GM18519 (cell line): ENCODE results near the gene KMT2B.
A peak's percentile ranks its signal among the peaks of the same experiment; 100 is the strongest.

Experiments
- ATAC-seq: cut with Tn5 transposase; IDR thresholded peaks from one replicate; pipeline ENCODE4 v1.9.1; 2021; ENCODE audit warnings: mild to moderate bottlenecking, moderate library complexity; ENCODE audit not compliant: unreplicated experiment, low FRiP score

Gene KMT2B

DNA sequence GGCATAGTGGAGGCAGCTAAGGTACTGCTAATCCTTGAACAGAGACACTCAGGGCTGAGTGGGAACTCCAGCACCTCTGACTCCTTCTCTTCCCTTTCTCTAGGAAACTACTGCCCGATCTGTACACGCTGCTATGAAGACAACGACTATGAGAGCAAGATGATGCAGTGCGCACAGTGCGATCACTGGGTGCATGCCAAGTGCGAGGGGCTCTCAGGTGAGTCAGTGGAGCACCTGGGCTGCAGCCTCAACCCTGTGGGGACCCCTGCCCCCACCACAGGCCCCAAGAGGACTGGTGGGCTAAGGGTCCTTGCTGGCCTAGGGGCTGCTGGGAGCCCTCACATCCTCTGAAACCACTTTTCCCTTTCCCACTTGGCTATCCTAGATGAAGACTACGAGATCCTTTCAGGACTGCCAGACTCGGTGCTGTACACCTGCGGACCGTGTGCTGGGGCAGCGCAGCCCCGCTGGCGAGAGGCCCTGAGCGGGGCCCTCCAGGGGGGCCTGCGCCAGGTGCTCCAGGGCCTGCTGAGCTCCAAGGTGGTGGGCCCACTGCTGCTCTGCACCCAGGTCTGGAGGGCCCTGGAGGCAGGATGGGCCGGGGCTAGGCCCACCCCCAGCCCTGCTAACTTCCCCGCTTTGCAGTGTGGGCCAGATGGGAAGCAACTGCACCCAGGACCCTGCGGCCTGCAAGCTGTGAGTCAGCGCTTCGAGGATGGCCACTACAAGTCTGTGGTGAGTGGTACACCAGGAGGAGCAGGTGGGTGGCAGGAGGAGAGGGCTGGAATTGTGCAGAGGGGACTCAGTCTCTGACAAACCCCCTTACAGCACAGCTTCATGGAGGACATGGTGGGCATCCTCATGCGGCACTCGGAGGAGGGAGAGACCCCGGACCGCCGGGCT lies 9.5 kb downstream of the KMT2B start:
- ATAC-seq: no peak

GRCh38 chr19:35727956-35728706 lies 10.3 kb downstream of the KMT2B start:
- no peak for ATAC-seq

- ATAC-seq: no peak
These were observed 11.2 kb downstream of the KMT2B start for GRCh38 chr19:35729021-35729420.

- no peak for ATAC-seq
These were observed 12.0 kb downstream of the KMT2B start for GRCh38 chr19:35729763-35730162.

- ATAC-seq: no peak
These were observed 12.5 kb downstream of the KMT2B start for GRCh38 chr19:35730326-35730725.

DNA sequence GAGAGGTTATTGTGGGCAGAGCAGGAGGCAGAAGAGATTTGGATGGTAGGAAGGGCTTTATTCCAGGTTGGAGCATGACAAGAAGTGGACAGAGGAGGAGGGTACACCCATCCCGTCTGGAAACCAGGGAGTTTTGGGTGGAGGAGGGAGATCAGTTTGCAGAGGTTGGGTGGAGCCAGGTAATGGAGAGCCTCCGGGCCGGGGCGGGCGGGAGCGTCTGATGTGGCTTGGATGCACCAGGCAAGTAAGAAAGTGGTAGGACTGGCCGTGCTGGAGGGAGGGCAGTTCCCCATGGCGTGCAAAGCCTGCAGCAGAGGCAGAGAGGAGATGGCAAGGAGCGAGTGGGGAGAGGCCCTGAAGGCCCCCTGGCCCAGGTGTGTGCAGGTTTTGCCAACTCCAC lies 13.6 kb downstream of the KMT2B start:
- no peak for ATAC-seq

GRCh38 chr19:35731779-35732405 lies 14.1 kb downstream of the KMT2B start:
- ATAC-seq: no peak

DNA sequence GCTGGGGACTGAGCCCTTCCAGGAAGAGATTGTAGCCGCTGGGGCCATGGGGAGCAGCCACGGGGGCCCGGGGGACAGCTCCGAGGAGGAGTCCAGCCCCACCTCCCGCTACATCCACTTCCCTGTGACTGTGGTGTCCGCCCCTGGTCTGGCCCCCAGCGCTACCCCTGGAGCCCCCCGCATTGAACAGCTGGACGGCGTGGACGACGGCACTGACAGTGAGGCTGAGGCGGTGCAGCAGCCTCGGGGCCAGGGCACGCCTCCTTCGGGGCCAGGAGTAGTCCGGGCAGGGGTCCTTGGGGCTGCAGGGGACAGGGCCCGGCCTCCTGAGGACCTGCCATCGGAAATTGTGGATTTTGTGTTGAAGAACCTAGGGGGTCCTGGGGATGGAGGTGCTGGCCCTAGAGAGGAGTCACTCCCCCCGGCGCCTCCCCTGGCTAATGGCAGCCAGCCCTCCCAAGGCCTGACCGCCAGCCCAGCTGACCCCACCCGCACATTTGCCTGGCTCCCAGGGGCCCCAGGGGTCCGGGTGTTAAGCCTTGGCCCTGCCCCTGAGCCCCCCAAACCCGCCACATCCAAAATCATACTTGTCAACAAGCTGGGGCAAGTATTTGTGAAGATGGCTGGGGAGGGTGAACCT lies 14.9 kb downstream of the KMT2B start:
- ATAC-seq: no peak

DNA sequence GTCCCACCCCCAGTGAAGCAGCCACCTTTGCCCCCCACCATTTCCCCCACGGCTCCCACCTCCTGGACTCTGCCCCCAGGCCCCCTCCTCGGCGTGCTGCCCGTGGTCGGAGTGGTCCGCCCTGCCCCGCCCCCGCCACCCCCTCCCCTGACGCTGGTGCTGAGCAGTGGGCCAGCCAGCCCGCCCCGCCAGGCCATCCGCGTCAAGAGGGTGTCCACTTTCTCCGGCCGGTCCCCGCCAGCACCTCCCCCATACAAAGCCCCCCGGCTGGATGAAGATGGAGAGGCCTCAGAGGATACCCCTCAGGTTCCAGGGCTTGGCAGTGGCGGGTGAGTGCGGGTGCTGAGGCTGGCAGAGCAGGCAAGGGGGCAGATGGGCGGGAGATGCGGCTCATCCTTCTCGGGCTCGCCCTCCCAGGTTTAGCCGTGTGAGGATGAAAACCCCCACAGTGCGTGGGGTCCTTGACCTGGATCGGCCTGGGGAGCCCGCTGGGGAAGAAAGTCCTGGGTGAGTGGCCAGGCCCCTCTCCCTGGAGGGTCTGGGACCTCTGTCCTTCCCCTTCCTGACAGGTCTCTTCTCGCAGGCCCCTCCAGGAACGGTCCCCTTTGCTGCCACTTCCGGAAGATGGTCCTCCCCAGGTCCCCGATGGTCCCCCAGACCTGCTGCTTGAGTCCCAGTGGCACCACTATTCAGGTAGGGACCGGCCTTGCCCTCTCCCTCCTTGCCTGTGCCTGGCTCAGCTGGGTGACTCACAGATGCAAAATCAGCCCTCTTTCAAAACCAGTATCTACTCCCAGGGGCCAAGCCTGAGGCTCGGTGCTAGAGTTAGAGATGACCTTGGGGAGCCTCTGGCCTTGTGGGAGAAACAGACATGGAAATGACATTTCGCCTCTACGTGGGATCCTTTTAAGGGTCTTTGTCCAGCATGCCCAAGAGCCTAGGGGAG lies 15.7 kb downstream of the KMT2B start:
- no peak for ATAC-seq

GRCh38 chr19:35734273-35734672 lies 16.5 kb downstream of the KMT2B start:
- ATAC-seq: no peak

DNA sequence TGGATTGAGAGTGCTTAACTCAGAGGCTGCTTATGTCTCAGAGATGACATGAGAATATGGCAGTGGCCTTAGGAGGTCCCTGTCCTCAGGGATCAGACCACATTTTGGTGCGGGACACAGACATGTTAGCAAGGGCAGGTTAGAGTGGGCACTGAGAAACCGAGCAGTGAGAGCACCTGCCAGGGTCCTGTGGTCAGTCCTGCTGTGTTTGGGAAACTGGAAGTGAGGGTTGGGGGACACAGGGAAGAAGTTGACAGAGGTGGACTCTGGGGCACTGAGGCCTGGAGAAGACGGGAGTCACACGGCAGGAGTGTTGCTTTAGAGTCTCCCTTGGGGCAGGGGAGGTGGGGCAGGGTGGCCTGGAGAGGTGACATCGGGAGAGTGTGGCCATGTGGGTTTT lies 17.1 kb downstream of the KMT2B start:
- ATAC-seq: no peak

GRCh38 chr19:35736913-35737886 lies 19.4 kb downstream of the KMT2B start:
- ATAC-seq: no peak

GRCh38 chr19:35738021-35738886 lies 20.5 kb downstream of the KMT2B start:
- no peak for ATAC-seq

DNA sequence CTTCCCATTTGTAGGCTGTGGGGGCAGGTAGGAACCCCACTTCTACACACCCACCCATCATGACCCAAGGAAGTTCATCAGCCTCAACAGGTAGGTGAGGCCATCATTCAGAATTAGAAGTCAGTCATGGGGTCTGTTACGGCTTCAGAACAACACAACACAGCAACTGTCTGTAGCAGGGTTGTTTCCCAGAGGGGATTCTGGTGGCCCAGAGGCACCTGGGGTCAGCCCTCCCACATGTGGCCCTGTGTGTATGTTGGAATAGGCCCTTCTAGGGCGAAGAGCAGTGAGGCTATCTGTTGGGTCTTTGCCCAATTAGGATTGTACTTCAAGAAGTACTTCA lies 21.1 kb downstream of the KMT2B start:
- no peak for ATAC-seq

DNA sequence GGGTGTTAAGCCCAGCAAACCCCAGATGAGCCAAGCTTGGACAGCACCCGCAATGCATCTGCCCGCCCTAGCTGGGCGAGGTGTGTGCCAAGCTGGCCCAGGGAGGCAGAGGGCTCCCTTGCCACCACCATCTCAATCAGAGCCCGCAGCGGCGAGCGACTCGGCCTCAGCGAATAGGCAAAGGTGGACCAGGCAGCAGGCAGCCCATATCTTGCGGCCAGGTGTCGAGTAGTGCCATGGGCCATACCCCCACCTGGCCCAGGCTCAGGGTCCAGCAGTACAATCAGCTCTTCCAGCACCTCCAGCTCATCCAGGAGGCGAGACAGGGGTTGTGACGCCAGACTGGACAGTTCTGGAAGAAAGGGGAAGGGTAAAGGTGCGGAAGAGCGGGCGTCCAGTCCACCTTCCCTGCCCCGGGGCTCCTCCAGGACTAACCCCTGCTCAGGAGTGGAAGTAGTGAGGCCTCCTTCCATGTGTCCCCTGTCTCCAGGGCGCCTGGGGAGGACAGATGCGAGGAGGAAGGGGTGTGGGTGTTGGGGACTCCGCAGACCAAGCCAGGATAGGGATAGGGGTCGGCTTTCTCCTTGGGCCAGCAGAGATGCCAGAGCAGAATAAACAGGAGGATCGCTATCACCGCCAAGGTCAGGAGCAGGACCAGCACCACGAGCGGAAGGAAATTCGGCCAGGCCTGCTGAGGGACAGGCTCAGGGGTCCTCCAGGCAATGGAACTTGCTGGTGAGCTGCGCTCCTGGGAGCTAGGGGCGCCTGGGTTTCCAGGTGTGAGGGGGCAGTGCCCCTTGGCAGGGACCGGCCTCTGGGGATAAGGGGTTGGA lies 21.7 kb downstream of the KMT2B start:
- no peak for ATAC-seq

DNA sequence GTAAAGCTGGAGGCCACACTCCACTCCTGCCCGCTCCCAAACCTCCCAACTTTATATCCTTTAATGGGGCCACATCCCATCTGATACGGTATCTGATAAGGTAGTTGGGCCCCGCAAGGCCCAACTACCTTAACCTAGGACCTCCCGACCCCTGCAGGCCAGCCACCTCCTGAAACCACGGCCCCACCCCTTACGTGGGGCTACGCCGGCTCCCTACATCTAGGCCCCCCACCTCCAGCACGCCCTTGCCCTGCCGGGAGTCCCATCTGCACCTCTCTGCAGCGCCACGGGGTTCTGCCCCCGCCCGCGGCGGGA lies 22.3 kb downstream of the KMT2B start:
- peak; percentile 20 for ATAC-seq
